IPS-15b (cell line): ENCODE measurements around the gene SDCBP2.

ENCODE experiments used
- H3K27me3 ChIP-seq: one replicate; pipeline ENCODE4 v1.6.1; 2013; ENCODE audit warnings: low read length; ENCODE audit not compliant: control insufficient read depth, insufficient read depth
- H3K36me3 ChIP-seq: one replicate; pipeline ENCODE4 v1.6.1; 2013; ENCODE audit warnings: low read length; ENCODE audit not compliant: control insufficient read depth, insufficient read depth
- H3K4me1 ChIP-seq: one replicate; pipeline ENCODE4 v1.6.1; 2013; ENCODE audit warnings: mild to moderate bottlenecking, low read length; ENCODE audit not compliant: control insufficient read depth, insufficient read depth
- H3K4me3 ChIP-seq: one replicate; pipeline ENCODE4 v1.5.1; 2013; ENCODE audit warnings: low read depth, low read length
- H3K9ac ChIP-seq: one replicate; pipeline ENCODE4 v1.6.1; 2013; ENCODE audit warnings: low read depth, mild to moderate bottlenecking, low read length
- H3K9me3 ChIP-seq: one replicate; pipeline ENCODE4 v1.6.1; 2013; ENCODE audit warnings: mild to moderate bottlenecking, low read length; ENCODE audit not compliant: control insufficient read depth, insufficient read depth

The SDCBP2 gene

GRCh38 chr20:1269850-1270249, 59.1 kb downstream of the SDCBP2 start:
- Histone ChIP-seq H3K4me3 (no peak overlapping the region), H3K27me3 (peaks cover 8% of the 10 kb centered on the region), H3K4me1 (peaks cover 7% of the 10 kb centered on the region), H3K9ac (no peak overlapping the region), H3K36me3 (no peaks in the 10 kb centered on the region), H3K9me3 (no peaks in the 10 kb centered on the region)

- H3K36me3 ChIP-seq: no peaks in the 10 kb centered on the region
- peaks cover 7% of the 10 kb centered on the region for H3K4me1 ChIP-seq
- H3K4me3 ChIP-seq: no peak overlapping the region
- no peaks in the 10 kb centered on the region for H3K9me3 ChIP-seq
- H3K9ac ChIP-seq: no peak overlapping the region
- peaks cover 11% of the 10 kb centered on the region for H3K27me3 ChIP-seq
Observed at GRCh38 chr20:1269235-1269634, 59.7 kb downstream of the SDCBP2 start.

DNA sequence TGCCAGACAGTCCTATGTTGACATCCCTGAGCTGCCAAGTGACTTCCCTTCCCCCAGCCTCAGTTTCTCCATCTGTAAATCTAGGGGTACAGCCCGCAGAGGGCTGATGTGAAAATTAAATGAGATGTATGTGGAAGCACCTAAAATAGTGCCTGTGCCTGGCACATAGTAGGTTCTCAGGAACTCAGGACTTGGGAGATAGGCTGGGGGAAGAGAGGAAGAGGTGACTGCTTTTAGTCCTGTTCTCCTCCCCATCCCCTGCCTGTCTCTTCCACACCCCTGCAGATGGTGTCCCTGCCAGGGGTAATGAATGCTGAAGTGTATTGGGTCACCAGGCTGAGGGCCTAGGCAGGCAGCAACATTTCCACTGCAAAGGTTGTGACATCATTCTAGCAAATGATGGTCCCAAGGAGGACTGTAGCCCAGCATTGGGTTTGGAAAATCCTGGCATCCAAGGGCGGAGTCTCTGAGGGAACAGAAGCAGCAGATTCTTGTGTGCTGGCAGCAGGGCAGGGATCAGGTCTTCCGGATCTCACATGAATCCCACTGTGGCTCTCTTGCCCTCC, 61.0 kb downstream of the SDCBP2 start:
- H3K27me3 ChIP-seq: peaks cover 11% of the 10 kb centered on the region
- H3K36me3 ChIP-seq: no peaks in the 10 kb centered on the region
- peaks cover 7% of the 10 kb centered on the region for H3K4me1 ChIP-seq
- no peaks in the 10 kb centered on the region for H3K9me3 ChIP-seq
- H3K9ac ChIP-seq: no peak overlapping the region
- peak overlapping the region; percentile 64 for H3K4me3 ChIP-seq

- peak overlapping the region; percentile 64 for H3K4me3 ChIP-seq
- H3K27me3 ChIP-seq: peaks cover 11% of the 10 kb centered on the region
- no peaks in the 10 kb centered on the region for H3K9me3 ChIP-seq
- H3K9ac ChIP-seq: no peak overlapping the region
- no peaks in the 10 kb centered on the region for H3K36me3 ChIP-seq
- H3K4me1 ChIP-seq: peaks cover 7% of the 10 kb centered on the region
Observed at GRCh38 chr20:1267161-1267560, 61.8 kb downstream of the SDCBP2 start.

GRCh38 chr20:1266167-1266973, 62.6 kb downstream of the SDCBP2 start, which contains the start of gene SNPH:
Gene SNPH (plus strand): TSS chr20:1266294. CDS start chr20:1296240, 29,946 bp downstream.
- Histone ChIP-seq H3K27me3 (peaks cover 11% of the 10 kb centered on the region), H3K4me3 (peak within 1 kb of the TSS; percentile 64), H3K9ac (no peak within 1 kb of the TSS), H3K36me3 (no peaks in the 10 kb centered on the region), H3K9me3 (no peaks in the 10 kb centered on the region), H3K4me1 (peaks cover 7% of the 10 kb centered on the region)

DNA sequence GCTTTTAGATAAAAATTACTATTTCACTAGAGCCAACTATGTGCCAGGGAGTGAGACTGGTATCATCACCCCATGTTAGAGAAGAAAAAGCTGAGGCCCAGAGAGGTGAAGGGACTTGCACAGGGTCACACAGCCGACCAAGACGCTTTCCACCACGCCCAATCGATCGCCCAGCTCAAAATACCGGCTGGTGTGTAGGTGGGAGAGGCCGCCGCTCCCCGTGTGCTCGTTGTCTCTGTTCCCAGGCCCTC, 63.1 kb downstream of the SDCBP2 start:
- H3K9ac ChIP-seq: no peak overlapping the region
- H3K27me3 ChIP-seq: peaks cover 11% of the 10 kb centered on the region
- H3K9me3 ChIP-seq: no peaks in the 10 kb centered on the region
- H3K4me1 ChIP-seq: peaks cover 7% of the 10 kb centered on the region
- H3K36me3 ChIP-seq: no peaks in the 10 kb centered on the region
- peak overlapping the region; percentile 64 for H3K4me3 ChIP-seq

DNA sequence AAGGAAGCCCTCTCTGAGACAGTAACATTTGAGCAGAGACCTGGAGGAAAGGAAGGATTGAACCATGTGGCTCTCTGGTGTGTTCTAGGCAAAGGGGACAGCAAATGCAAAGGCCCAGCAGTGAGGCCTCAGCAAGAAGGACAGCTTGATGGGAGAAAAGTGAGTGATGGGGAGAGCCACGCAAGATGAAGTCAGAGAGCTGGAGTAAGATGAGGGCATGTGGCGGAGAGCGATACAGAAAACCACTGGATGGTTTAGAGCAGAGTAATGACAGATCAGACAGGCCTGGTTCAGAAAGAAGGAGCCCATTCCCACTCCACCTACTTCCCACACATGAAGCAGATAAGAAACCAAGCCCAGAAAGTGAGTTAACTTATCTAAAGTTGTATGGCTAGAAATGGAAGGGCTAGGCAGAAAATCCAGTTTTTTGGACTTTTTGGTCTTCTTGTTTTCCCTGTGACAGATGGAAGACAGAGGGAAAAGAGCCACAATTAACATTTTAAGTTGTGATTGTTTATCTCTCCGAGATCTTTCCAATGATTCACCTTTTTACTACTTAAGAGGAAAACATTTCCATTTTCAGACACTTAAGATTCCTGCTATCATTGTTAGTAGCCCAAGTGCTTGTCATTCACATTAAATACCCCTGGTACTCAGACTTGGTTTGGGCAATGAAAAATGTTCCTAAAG, 63.6 kb downstream of the SDCBP2 start:
- H3K9ac ChIP-seq: no peak overlapping the region
- no peaks in the 10 kb centered on the region for H3K36me3 ChIP-seq
- H3K27me3 ChIP-seq: peaks cover 11% of the 10 kb centered on the region
- peak overlapping the region; percentile 64 for H3K4me3 ChIP-seq
- no peaks in the 10 kb centered on the region for H3K9me3 ChIP-seq
- peaks cover 7% of the 10 kb centered on the region for H3K4me1 ChIP-seq

DNA sequence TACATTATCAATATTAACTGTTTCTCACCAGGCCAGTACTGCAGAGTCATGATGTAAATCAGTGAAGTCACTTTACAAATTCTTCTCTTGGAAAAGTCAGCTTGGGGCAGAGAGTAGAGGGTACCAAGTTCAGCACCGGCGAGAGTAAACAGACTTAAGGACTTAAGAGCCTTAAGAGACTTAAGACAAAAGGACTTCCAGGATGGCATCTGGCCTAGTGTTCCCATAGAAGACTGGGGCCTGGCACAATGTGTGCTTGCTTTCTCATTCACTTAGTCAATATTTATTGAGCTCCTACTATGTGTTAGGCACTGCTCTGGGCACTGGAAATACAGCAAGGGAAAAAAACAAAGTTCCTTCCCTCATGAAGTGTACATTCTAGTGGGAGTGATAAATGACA, 64.2 kb downstream of the SDCBP2 start:
- no peak overlapping the region for H3K4me3 ChIP-seq
- no peak overlapping the region for H3K9ac ChIP-seq
- H3K4me1 ChIP-seq: peaks cover 7% of the 10 kb centered on the region

DNA sequence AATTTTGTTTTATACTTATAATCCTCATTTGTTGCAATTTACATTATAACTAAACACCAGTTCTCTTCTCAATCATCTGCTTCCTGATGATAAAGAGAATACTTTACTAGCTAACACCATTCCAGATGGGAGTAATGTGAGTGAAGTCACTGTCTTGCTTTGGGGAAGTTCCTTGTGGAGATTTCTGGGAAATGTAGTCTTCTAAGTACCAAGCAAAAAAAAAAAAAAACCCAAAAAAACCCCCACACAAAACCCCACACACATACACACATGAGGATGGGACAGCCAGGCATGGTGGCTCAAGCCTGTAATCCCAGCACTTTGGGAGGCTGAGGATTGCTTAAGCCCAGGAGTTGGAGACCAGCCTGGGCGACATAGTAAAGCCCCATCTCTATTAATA, 65.1 kb downstream of the SDCBP2 start:
- H3K4me3 ChIP-seq: no peak overlapping the region
- H3K36me3 ChIP-seq: no peaks in the 10 kb centered on the region
- no peaks in the 10 kb centered on the region for H3K9me3 ChIP-seq
- H3K9ac ChIP-seq: no peak overlapping the region
- H3K27me3 ChIP-seq: peaks cover 11% of the 10 kb centered on the region
- H3K4me1 ChIP-seq: peaks cover 7% of the 10 kb centered on the region

More for the DNA sequence above, 64.2 kb downstream of the SDCBP2 start:
- H3K36me3 ChIP-seq: no peaks in the 10 kb centered on the region
- H3K9me3 ChIP-seq: no peaks in the 10 kb centered on the region
- peaks cover 11% of the 10 kb centered on the region for H3K27me3 ChIP-seq
